ENCODE data around the gene LLGL2.
A peak's percentile ranks its signal among the peaks of the same experiment; 100 is the strongest.

LLGL2 gene

DNA sequence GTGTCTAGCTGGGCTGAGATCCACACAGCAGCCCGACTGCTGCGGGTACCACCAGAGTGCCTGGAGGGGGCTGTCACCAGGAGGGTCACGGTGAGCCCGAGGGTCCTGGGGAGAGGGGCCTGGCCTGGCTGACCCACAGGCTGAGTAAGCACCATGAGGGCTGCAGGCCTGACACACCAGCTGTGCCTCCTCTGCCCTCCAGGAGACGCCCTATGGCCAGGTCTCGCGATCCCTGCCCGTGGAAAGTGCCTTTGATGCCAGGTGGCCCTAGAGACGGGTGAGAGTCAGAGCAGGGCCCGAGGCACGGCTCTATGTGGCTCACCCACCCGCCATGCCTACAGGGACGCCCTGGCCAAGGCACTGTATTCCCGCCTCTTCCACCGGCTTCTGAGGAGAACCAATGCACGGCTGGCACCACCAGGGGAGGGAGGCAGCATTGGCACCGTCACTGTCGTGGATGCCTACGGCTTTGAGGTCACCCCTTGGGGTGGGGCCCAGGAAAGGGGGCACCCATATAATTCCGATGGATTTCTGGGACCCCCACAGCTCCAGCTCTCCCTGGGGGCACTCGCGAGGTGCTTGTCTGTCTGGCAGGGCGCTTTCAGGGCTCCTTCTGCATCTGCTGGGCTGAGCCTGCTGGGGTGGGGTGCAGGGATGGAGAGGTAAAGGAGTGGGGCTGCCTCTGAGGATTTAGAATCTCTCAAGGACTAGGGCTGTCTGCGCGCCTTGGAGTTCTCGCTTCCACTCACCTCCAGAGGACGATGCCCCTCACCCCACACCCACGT is 69.2 kb downstream of the LLGL2 start:
- DNase-seq = no peak

- DNase-seq = no peak
Observed at GRCh38 chr17:75595284-75595919, 69.9 kb downstream of the LLGL2 start.

DNA sequence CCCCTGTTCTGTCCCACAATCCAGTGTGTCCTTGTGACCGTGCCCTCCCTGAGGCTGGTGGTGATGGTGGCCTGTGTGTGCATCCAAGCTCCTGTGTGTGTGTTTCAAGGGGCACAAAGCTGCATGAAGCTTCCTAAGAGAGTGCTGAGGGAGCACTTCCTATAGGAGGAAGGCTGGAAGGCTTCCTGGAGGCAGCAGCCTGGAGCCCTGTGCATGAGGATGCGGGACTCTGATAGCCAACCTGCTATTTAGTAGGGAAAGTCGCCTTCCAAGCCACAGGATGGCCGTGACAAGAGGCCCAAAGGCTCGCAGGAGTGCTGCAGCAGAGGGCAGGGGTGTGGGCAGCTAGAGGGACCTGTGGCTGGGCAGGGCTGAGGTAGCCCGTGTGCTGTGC is 70.4 kb downstream of the LLGL2 start:
- DNase-seq = no peak

DNA sequence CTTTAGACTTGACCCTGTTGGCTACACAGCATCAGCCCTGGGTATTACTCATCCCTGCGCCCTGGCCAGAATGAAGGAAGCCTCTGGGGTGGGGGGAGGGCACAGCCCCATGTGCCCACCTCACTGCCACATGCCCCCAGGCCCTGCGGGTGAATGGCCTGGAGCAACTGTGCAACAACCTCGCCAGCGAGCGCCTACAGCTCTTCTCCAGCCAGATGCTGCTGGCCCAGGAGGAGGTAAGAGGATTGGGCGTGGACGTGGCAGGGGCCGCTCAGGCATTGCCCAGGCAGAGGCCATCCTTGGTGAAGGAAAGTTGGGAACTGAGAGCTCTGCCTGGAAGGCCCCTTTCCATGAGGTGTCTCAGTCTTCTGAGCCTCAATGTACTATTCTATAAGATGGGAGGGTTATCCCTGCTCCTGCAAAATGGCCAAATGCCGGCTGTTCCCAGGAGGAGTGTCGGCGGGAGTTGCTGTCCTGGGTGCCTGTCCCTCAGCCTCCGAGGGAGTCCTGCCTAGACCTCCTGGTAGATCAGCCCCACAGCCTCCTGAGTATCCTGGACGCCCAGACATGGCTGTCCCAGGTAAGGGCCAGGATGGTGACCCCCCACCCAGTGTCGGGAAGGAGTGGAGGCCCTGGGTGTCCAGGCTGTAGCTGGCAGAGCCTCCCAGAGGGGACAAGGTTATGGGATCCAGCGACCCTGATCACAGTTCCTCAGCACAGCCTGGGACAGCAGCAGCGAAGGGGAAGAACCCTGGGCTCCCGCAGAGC is 71.0 kb downstream of the LLGL2 start:
- no peak for DNase-seq

GRCh38 chr17:75601057-75601987 is 75.8 kb downstream of the LLGL2 start:
- DNase-seq = peak; percentile 72

- no peak for DNase-seq
Observed at GRCh38 chr17:75602644-75603043, 77.1 kb downstream of the LLGL2 start.

GRCh38 chr17:75603123-75603522 is 77.6 kb downstream of the LLGL2 start:
- DNase-seq = no peak

- no peak for DNase-seq
Observed at GRCh38 chr17:75604034-75604695, 78.7 kb downstream of the LLGL2 start.

DNA sequence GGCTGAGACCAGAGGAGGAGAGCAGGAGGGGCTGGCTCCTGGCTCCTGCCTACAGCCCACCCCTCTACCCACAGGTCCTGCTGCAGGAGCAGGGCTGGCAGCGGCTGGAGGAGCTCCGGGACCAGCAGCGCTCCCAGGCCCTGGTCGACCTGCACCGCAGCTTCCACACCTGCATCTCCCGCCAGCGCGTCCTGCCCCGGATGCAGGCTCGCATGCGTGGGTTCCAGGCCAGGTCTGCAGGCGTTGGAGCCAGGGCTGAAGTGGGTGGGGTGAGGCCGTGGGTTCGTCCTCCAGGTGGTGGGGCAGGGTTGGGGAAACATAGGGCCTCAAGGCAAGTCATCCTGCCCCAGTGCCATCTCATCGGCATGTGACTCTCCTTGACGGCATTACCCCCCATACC is 80.3 kb downstream of the LLGL2 start:
- DNase-seq = no peak

DNA sequence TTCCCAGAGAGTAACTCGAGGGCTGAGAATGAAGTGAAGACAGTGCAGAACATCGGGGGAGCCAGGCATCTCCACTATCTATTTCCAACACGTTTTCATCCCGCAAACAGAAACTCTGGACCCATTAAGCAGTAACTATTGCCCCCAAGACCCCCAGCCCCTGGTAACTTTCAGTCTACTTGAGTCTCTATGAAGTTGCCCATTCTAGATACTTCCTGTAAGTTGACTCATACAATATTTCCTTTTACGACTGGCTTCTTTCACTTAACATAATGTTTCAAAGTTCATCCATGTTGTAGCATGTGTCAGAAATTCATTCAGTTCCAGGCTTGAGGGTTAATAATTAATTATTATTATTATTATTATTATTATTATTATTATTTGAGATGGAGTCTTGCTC is 81.6 kb downstream of the LLGL2 start:
- DNase-seq = no peak

- no peak for DNase-seq
Observed at GRCh38 chr17:75610103-75610984, 84.8 kb downstream of the LLGL2 start.

GRCh38 chr17:75611851-75612429 is 86.4 kb downstream of the LLGL2 start:
- DNase-seq = no peak

DNA sequence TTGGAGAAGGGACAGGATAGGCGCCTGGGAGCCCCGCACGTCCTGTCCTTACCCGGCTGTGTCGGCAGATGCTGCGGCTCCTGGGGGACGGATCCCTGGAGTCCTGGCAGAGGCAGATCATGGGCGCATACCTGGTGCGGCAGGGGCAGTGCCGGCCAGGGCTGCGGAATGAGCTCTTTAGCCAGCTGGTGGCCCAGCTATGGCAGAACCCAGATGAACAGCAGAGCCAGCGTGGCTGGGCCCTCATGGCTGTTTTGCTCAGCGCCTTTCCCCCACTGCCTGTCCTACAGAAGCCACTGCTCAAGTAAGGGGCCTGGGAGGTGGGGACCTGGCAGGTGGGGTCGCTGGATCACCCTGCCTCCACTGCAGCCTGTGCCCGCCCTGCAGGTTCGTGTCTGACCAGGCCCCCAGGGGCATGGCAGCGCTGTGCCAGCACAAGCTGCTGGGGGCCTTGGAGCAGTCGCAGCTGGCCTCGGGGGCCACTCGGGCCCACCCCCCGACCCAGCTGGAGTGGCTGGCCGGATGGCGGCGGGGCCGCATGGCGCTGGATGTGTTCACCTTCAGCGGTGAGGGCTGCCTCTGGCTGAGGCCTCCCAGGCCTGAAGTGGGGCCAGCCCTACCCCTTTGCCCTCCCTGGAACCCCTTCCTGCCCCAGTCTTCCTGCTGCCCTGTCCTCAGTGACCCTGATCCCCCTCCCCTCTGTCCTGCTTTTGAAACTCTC is 87.6 kb downstream of the LLGL2 start:
- no peak for DNase-seq

- DNase-seq = no peak
Observed at GRCh38 chr17:75614006-75614405, 88.5 kb downstream of the LLGL2 start.

DNA sequence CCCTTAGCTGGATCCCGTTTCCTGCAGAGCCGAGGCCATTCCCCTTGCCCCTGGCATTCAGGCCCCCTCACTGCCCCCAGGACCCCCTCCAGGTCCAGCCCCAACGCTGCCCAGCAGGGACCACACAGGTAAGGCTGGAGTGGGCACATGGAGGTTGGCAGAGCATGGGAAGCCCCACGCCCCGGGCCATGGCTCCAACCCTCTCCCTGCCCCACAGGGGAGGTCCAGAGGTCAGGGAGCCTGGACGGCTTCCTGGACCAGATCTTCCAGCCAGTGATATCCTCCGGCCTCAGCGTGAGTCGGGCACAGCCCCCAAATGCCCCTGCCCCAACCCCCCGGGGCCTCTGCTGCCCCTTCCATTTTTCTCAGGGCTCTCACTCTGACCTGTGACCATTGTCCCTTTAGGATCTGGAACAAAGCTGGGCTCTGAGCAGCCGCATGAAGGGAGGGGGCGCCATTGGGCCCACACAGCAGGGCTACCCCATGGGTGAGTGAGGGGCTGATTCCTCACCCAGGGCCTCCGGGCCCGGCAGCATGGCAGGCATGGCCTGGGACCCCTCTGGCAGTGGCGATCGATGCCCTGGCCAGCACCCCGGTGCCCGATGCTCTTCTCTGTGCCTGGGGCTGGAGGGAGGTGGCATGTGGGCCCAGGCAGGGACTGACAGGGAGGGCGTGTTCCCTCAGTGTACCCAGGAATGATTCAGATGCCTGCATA is 89.2 kb downstream of the LLGL2 start:
- DNase-seq = no peak

DNA sequence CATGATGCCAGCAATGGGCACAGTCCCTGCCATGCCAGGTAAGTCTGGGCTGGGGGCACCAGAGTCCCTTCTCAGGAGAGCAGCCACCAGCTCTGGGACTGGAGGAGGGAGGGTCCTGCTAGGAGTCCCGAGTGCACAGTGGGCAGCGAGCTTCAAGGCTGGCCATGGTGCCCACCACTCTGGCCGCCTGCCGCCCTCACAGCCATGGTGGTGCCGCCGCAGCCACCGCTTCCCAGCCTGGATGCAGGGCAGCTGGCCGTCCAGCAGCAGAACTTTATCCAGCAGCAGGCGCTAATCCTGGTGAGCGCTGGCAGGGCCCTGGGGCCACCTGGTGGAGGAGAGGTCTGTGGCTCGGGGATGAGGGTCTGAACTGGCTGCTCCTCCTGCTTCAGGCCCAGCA is 89.8 kb downstream of the LLGL2 start:
- DNase-seq = no peak

DNA sequence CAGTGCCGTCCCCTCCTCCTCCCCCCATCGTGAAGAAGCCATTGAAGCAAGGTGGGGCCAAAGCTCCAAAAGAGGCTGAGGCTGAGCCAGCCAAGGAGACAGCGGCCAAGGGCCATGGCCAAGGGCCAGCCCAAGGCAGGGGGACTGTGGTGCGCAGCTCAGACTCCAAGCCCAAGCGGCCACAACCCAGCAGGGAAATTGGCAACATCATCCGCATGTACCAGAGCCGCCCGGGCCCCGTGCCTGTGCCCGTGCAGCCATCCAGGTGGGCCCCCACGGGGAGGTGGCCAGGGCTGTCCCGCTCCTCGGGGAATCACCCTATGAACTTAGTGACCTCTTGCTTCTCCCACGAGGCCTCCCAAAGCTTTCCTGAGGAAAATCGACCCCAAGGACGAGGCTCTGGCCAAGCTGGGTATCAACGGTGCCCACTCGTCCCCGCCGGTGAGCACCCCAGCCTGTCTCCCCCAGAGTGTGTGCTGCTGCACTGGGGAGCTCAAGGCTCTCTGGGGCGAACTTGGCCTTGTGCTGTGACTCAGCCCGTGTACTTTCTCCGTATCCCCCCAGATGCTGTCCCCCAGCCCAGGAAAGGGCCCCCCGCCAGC is 91.1 kb downstream of the LLGL2 start:
- no peak for DNase-seq

DNA sequence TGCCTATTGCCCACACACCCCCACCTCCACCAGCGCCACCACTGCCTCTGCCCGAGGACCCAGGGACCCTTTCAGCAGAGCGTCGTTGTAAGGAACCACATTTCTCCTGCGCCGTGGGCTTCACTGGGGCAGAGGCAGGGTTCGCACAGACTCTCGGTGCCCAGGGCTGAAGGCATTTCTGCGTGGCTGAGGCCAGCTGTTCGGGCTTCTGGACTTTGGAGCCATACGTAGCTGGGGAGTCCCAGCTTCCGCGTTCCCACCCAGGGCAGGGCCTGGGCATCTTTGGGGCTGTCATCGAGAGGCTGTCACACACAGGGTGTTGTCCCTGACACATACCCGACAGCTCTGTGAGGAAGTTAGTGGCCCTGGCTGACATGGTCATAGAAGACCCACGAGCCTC is 91.7 kb downstream of the LLGL2 start:
- no peak for DNase-seq

- no peak for DNase-seq
Observed at GRCh38 chr17:75617675-75618074, 92.2 kb downstream of the LLGL2 start.

Measured in NCI-H774 (cell line).